Fibroblast of gingiva (primary cell): ENCODE data around the gene LDLR.
"Not testable (repeated sequence)": the region's sequence is repeated elsewhere in the genome, so short reads cannot be mapped to it uniquely, and the experiment has no call there.

Experiments used
- DNase-seq: peaks from one replicate; pipeline ENCODE4 v3.0.0-alpha.2; 2011; ENCODE audit warnings: low read depth

LDLR gene

GRCh38 chr19:11174336-11174735 is 85.1 kb downstream of the LDLR start:
- DNase-seq: no peak

- no peak for DNase-seq
Observed at GRCh38 chr19:11175920-11176319, 86.7 kb downstream of the LDLR start.

GRCh38 chr19:11176466-11177193 is 87.4 kb downstream of the LDLR start:
- no peak for DNase-seq

- no peak for DNase-seq
Observed at GRCh38 chr19:11177592-11177991, 88.3 kb downstream of the LDLR start.

- not testable (repeated sequence) for DNase-seq
Observed at GRCh38 chr19:11179145-11179465, 89.8 kb downstream of the LDLR start.

- DNase-seq: no peak
Observed at GRCh38 chr19:11179716-11180297, 90.5 kb downstream of the LDLR start.

- DNase-seq: no peak
Observed at GRCh38 chr19:11180346-11180745, 91.1 kb downstream of the LDLR start.

GRCh38 chr19:11180975-11181374 is 91.7 kb downstream of the LDLR start:
- not testable (repeated sequence) for DNase-seq

- no peak for DNase-seq
Observed at GRCh38 chr19:11181488-11181887, 92.2 kb downstream of the LDLR start.
